SH-SY5Y (cell line): Measurements from ENCODE around the gene S100A4.

Source experiments
- GATA2 ChIP-seq: IDR thresholded peaks from 2 replicates; pipeline ENCODE4 v1.6.1; 2011; ENCODE audit warnings: mild to moderate bottlenecking, low read depth, low read length
- GATA3 ChIP-seq: IDR thresholded peaks from 2 replicates; pipeline ENCODE4 v1.6.1; 2011; ENCODE audit warnings: low read depth, mild to moderate bottlenecking, low read length, moderate library complexity

- no peak for TF ChIP-seq GATA2
- no peak for TF ChIP-seq GATA3
Observed at GRCh38 chr1:153557877-153558276, 12.3 kb upstream of the S100A4 start.
